Transverse colon (tissue), 3 donors: ENCODE data around the gene IQCM.

ENCODE experiments used
- CTCF ChIP-seq, 5 experiments: fragments of 200-600 bp in 3 of 5; fragments of 450-650 bp in 2 of 5; sonication (generic) in 3 of 5; IDR thresholded peaks; 1 replicate in 2 of 5; 2 replicates in 3 of 5; pipeline ENCODE4 v1.5.1; 2016 to 2017; ENCODE audit warnings: antibody characterized with exemption in 5 of 5, inconsistent platforms in 3 of 5, mild to moderate bottlenecking in 2 of 5, moderate library complexity in 1 of 5
- EP300 ChIP-seq: sonication (generic); formaldehyde crosslinking; IDR thresholded peaks from one replicate; pipeline ENCODE4 v1.6.1; 2017; ENCODE audit warnings: antibody characterized with exemption, low read depth
- POLR2A ChIP-seq: fragments of 450-650 bp; IDR thresholded peaks from one replicate; pipeline ENCODE4 v1.6.1; 2016; ENCODE audit warnings: antibody characterized with exemption, mild to moderate bottlenecking, moderate library complexity

- no peak for TF ChIP-seq EP300
- TF ChIP-seq POLR2A, result no peak
- TF ChIP-seq CTCF (IDR thresholded peaks at IDR 0.05), result no peak
Measured at GRCh38 chr4:149409146-149409545, 406.5 kb downstream of the IQCM start.
